Activated CD4-positive, alpha-beta memory T cell treated with anti-CD3 and anti-CD28 coated beads for 36 hours (primary cell): ENCODE data around the gene FAM118A. TPM values are rescaled to one million over a fixed set of nuclear protein-coding genes. Genes with fewer than 3 reads are reported as not detected.
"Not testable (repeated sequence)": the region's sequence is repeated elsewhere in the genome, so short reads cannot be mapped to it uniquely, and the experiment has no call there.

ENCODE experiments used
- CTCF ChIA-PET: fragments of 350-600 bp; sonication (Branson Sonifier 250); formaldehyde crosslinking; loops from one replicate; lab custom pipeline; 2021; ENCODE audit warnings: antibody characterized with exemption, inconsistent platforms; lab: Charles Lee
- POLR2A ChIA-PET: fragments of 350-600 bp; sonication (Branson Sonifier 250); formaldehyde crosslinking; loops from one replicate; lab custom pipeline; 2021; ENCODE audit warnings: antibody characterized with exemption; lab: Charles Lee
- DNase-seq: peaks from one replicate; pipeline ENCODE4 v3.0.0-alpha.2; 2020
- H3K27ac Mint-ChIP-seq: one replicate; pipeline ENCODE4 v1.8.0; 2021; ENCODE audit warnings: mixed read lengths
- H3K27me3 Mint-ChIP-seq: one replicate; pipeline ENCODE4 v1.8.0; 2021; ENCODE audit warnings: mixed read lengths
- H3K36me3 Mint-ChIP-seq: one replicate; pipeline ENCODE4 v1.8.0; 2021; ENCODE audit warnings: mixed read lengths
- H3K4me1 Mint-ChIP-seq: one replicate; pipeline ENCODE4 v1.8.0; 2021; ENCODE audit warnings: low read depth, mixed read lengths
- H3K4me3 Mint-ChIP-seq: one replicate; pipeline ENCODE4 v1.8.0; 2021; ENCODE audit warnings: mild to moderate bottlenecking, mixed read lengths
- H3K9me3 Mint-ChIP-seq: one replicate; pipeline ENCODE4 v1.8.0; 2021; ENCODE audit warnings: mixed read lengths
- intact Hi-C: fragments of 100-400 bp; cut with micrococcal nuclease; formaldehyde crosslinking; loops from one replicate; pipeline ENCODE4 v1.15.1; 2023
- total RNA-seq, 2 experiments: library from RNA; stranded (reverse); gene quantifications; one replicate each; pipeline ENCODE4 v1.2.3, GENCODE V29; 2021

FAM118A gene
- total RNA-seq, 2 experiments from 2014 or later, result 55.0 to 56.5 TPM

GRCh38 chr22:45366713-45367112 lies 57.0 kb downstream of the FAM118A start:
- peaks cover 11% of the 10 kb centered on the region for H3K9me3 Mint-ChIP-seq
- H3K4me1 Mint-ChIP-seq, result no peaks in the 10 kb centered on the region
- DNase-seq, result no peak
- no peak overlapping the region for H3K27ac Mint-ChIP-seq
- peaks cover 6% of the 10 kb centered on the region for H3K36me3 Mint-ChIP-seq
- CTCF ChIA-PET, result interaction anchor here (0.8 kb wide), 1 partner anchor 1001 kb away, joined by 4 read pairs; no protein-coding TSS in a partner anchor
- intact Hi-C loops, result no loop called here
- POLR2A ChIA-PET, result no interaction called here
- peaks cover 9% of the 10 kb centered on the region for H3K27me3 Mint-ChIP-seq
- no peak overlapping the region for H3K4me3 Mint-ChIP-seq

- DNase-seq, CTCF ChIA-PET, intact Hi-C loops, H3K4me1 Mint-ChIP-seq, H3K36me3 Mint-ChIP-seq, H3K9me3 Mint-ChIP-seq, H3K4me3 Mint-ChIP-seq, POLR2A ChIA-PET, H3K27ac Mint-ChIP-seq, H3K27me3 Mint-ChIP-seq: not testable (repeated sequence)
Measured at GRCh38 chr22:45373592-45373991, 63.9 kb downstream of the FAM118A start.

DNA sequence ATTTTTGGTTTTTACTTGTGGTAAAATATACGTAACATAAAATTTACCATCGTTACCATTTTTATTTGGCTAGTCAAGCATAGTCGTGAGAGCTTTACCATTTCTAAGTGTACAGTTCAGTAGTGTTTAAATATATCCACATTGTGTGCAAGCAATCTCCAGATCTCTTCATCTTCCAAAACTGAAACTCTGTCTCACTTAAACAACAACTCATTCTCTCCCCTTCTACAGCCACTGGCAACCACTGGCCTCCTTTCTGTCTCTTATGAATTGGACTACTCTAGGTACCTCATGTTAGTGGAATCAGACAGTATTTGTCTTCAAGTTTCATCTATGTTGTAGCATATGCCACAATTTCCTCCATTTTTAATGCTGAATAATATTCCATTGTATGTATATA lies 66.3 kb downstream of the FAM118A start:
- CTCF ChIA-PET, result no interaction called here

GRCh38 chr22:45376703-45377102 lies 67.0 kb downstream of the FAM118A start:
- CTCF ChIA-PET, result no interaction called here
- H3K27me3 Mint-ChIP-seq, result no peaks in the 10 kb centered on the region

More for the DNA sequence above, 66.3 kb downstream of the FAM118A start:
- Mint-ChIP-seq H3K36me3 (no peaks in the 10 kb centered on the region), H3K9me3 (no peaks in the 10 kb centered on the region), H3K4me3 (no peak overlapping the region), H3K4me1 (no peaks in the 10 kb centered on the region), H3K27ac (no peak overlapping the region), H3K27me3 (no peaks in the 10 kb centered on the region)
- intact Hi-C loops, result no loop called here
- POLR2A ChIA-PET, result interaction anchor here (0.5 kb wide), 1 partner anchor 278 kb away, joined by 4 read pairs; no protein-coding TSS in a partner anchor
- no peak for DNase-seq

DNA sequence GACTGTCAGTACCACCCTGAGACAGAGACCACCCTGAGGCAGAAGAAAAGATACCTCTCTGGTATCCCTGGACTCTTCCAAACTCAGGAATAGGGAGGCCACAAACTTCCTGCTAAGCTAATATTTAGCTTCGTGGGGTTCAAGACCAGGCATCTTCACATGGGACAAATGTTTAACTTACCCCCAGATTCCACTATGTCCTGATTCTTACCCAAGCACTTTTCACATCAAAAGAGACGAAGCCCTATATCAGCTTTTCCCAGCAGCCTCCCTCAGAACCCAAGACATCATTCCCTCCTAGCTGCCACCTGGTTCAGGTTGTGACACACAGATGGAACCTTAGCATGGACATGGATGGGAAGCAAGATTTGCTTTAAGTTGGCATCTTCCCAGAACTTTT lies 71.6 kb downstream of the FAM118A start:
- Mint-ChIP-seq H3K36me3 (no peaks in the 10 kb centered on the region), H3K4me3 (no peak overlapping the region), H3K9me3 (no peaks in the 10 kb centered on the region), H3K27ac (no peak overlapping the region), H3K4me1 (no peaks in the 10 kb centered on the region), H3K27me3 (no peaks in the 10 kb centered on the region)
- intact Hi-C loops, result no loop called here
- POLR2A ChIA-PET, result no interaction called here
- CTCF ChIA-PET, result interaction anchor here (0.6 to 0.7 kb wide), 3 partner anchors 24 to 112 kb away, joined by 3 read pairs; no protein-coding TSS in a partner anchor
- DNase-seq, result no peak

More at GRCh38 chr22:45376703-45377102, 67.0 kb downstream of the FAM118A start:
- no peak for DNase-seq
- no peaks in the 10 kb centered on the region for H3K4me1 Mint-ChIP-seq
- no peak overlapping the region for H3K27ac Mint-ChIP-seq
- H3K4me3 Mint-ChIP-seq, result no peak overlapping the region
- H3K9me3 Mint-ChIP-seq, result no peaks in the 10 kb centered on the region
- intact Hi-C loops, result no loop called here
- H3K36me3 Mint-ChIP-seq, result no peaks in the 10 kb centered on the region
- POLR2A ChIA-PET, result no interaction called here

GRCh38 chr22:45389546-45389945 lies 79.8 kb downstream of the FAM118A start:
- CTCF ChIA-PET, result no interaction called here
- no peaks in the 10 kb centered on the region for H3K36me3 Mint-ChIP-seq
- no peak for DNase-seq
- H3K9me3 Mint-ChIP-seq, result no peaks in the 10 kb centered on the region
- no peaks in the 10 kb centered on the region for H3K4me1 Mint-ChIP-seq
- no peak overlapping the region for H3K4me3 Mint-ChIP-seq
- POLR2A ChIA-PET, result no interaction called here
- no peak overlapping the region for H3K27ac Mint-ChIP-seq
- intact Hi-C loops, result no loop called here
- H3K27me3 Mint-ChIP-seq, result peaks cover 6% of the 10 kb centered on the region

Other genes with a start within 250 kb of the FAM118A start
- 100 to 1,000 TPM; 150 to 156 TPM for gene NUP50, start 146.0 kb upstream of the FAM118A start, total RNA-seq
- 10 to 100 TPM; 31.1 to 31.9 TPM for gene KIAA0930, start 69.0 kb upstream of the FAM118A start, total RNA-seq
- not detected for gene UPK3A, start 25.0 kb upstream of the FAM118A start, total RNA-seq
- gene SMC1B, start 103.7 kb downstream of the FAM118A start, total RNA-seq, result 1 to 10 TPM; 1.1 TPM
- gene RIBC2, start 103.8 kb downstream of the FAM118A start, total RNA-seq, result 1 to 10 TPM; 7.7 to 9.4 TPM
- gene FBLN1, start 192.9 kb downstream of the FAM118A start, total RNA-seq, result not detected